HG02852 (cell line): ENCODE data around the gene SBNO1.
A peak's percentile ranks its signal among the peaks of the same experiment; 100 is the strongest.
"Not testable (repeated sequence)": the region's sequence is repeated elsewhere in the genome, so short reads cannot be mapped to it uniquely, and the experiment has no call there.

ENCODE experiments used
- ATAC-seq: cut with Tn5 transposase; IDR thresholded peaks from one replicate; pipeline ENCODE4 v1.9.1; 2021; ENCODE audit warnings: mild to moderate bottlenecking, moderate library complexity; ENCODE audit not compliant: unreplicated experiment

The SBNO1 gene

DNA sequence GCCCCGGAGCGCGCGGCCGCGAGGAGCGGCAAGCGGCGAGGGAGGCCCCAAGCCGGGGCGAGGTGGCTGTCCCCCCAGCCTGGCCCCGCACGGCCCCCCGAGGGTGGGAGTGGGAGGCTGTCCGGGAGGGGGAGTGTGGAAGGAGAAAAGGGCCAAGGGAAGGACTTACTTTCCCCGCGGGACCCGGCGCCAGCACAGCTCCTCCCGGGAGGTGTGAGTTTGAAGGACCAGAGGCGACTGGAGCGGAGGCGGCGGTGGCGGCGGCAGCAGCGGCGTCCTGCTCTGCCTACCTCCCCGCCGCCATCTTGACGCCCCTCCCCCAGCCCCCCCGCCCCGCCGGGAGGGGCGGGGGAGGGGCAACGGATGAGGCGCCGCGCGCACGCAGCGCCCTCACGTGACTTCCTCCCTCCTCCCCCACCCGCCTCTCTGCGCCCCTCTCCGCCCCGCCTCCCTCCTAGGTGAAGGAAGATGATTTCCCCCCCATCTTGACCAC, at the start of gene SBNO1:
Gene SBNO1, minus strand, starts transcription at position 316 of the 493 bp plus-strand sequence. CDS start 14,406 bp downstream, outside the sequence.
- peak; percentile 36 for ATAC-seq

GRCh38 chr12:123410041-123410412, 45.4 kb upstream of the SBNO1 start:
- no peak for ATAC-seq

GRCh38 chr12:123409284-123410040, 44.8 kb upstream of the SBNO1 start:
- not testable (repeated sequence) for ATAC-seq

DNA sequence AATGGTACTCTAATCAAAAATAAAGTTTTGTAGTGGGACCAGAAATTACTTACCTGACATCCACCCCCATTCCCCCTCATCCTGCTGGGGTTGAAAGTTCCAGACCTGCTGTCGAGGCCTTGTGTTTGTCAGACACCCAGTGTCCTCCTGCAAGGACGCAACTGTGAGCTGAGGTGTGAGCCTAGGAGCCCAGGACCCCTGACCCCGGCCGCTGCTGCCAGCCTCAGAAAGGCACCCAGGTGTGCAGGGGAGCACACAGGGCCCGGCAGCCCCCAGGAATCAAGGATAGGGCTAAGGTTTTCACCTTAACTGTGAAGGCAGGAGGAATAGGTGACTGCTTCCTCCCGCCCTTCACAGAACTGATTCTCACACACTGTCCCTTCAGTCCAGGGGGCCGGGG, 44.0 kb upstream of the SBNO1 start:
- ATAC-seq: not testable (repeated sequence)

DNA sequence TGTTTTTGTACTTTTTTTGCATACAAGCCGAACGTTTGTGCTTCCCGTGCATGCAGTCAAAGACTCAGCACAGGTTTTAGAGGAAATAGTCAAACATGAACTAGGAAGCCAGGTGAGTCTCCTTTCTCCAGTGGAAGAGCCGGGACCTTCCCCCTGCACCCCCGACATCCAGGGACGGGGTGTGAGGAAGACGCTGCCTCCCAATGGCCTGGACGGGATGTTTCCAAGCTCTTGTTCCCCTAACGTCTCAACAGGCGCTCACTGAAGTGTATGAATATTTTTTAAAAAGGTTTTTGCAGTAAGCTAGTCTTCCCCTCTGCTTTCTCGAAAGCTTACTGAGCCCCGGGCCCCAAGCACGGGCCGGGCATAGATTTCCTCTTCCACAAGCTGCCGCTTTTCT, 43.3 kb upstream of the SBNO1 start:
- ATAC-seq: not testable (repeated sequence)

- ATAC-seq: not testable (repeated sequence)
These were observed 42.6 kb upstream of the SBNO1 start for GRCh38 chr12:123407269-123407668.

- ATAC-seq: no peak
These were observed 39.9 kb upstream of the SBNO1 start for GRCh38 chr12:123404581-123404980.

GRCh38 chr12:123401753-123402683, 37.4 kb upstream of the SBNO1 start:
- no peak for ATAC-seq

DNA sequence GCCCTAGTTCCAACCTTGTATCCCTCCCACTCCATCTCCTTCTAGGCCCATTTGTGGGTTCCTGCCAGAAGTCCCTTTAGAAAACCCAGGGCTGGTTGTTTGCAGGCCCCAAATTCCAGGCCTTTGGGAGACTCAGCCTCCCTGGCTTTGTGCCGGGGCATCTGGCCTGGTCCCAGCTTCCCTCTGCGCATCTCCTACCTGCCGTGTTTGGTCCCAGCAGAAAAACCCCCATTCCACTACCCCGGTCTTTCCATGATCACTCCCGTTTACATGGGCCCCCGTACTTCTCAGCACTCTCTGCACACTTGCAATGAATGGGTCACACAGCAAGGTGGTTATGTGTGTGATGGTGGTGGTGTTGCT, 34.6 kb upstream of the SBNO1 start:
- no peak for ATAC-seq

DNA sequence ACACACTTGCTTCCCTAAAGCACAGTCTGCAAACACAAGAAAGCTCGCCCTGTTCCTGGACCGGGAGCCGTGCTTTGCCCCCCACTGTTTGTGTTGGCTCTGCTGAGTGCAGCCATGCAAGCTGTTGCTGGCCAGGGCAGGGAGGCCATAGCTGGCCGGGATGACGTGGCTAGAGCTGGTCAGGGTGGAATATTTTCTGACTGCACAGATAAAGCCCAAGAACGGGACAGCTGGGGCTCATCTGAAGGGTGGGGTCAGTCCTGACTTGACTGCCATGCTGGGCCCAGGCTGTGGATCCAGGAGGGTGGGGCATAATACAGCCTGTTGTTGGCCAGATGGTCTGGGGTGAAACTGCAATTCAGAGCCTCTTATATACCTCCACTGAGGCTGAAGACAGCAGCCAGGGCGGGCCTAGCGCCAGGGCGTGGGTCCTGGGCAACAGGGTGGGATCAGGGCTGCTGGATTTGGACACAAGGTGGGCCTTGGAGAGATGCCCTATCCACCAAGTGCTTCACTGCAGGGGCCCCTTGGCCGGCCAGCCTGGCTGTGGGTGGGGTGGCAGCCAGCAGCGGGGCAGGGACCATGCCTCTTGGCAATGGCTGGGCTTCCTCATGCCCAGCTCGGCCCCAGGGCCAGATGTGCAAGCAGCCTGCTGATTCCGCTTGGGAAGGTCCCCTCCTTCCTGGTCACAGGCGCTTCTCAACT, 34.1 kb upstream of the SBNO1 start:
- ATAC-seq: no peak

DNA sequence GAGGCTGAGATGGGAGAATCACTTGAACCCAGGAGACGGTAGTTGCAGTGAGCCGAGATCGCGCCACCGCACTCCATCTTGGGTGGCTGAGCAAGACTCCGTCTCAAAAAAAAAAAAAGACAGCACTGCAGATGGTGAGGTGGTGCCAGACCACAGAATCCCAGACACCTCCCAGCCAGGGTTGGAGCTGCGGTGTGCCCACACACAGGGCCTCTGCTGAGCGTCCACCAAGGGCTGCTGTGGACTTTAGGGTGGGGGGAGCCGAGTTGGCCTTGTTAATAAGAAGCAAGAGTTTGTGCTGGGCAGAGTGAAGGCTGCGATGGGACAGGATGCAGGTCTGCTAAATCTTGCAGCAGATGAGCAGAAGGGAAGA, 33.5 kb upstream of the SBNO1 start:
- ATAC-seq: no peak

GRCh38 chr12:123397400-123397799, 32.8 kb upstream of the SBNO1 start:
- ATAC-seq: no peak

DNA sequence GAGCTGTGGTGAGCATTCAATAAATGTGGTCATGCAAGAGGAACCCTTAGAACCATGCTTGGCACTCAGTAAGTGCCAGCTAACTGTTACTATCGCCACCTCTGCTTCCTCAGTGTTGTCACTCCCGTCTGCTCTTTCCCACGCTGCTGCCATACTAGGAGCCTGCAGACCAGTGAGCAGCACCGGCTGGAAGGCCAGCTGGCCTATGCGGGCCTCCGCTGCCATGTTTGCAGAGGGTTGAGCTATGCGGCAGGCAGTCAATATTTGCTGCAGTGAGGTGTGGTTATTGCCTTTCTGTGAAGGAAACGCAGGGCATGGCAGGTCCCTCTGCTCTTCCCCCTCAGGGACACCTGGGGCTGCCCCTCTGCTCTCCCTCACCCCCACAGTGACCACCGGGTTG, 32.3 kb upstream of the SBNO1 start:
- no peak for ATAC-seq

GRCh38 chr12:123396543-123396942, 31.9 kb upstream of the SBNO1 start:
- no peak for ATAC-seq

DNA sequence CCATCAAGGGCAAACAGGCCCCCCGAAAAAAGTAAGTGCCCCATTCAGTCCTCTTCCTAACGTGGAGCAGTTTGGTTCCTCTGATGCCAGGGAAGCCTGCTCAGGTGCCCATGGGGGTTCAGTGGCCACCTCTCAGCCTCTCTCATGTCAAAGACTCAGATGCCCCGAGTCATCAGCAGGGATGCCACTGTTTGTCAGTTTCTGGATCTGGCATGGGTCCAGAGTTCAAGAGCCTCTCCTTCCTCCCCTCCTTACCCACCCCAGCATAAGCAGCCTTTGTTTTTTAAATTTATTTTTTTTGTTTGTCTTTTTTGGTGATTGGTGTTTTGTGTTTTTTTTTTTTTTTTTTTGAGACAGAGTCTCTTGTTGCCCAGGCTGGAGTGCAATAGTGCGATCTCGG, 30.6 kb upstream of the SBNO1 start:
- ATAC-seq: no peak

DNA sequence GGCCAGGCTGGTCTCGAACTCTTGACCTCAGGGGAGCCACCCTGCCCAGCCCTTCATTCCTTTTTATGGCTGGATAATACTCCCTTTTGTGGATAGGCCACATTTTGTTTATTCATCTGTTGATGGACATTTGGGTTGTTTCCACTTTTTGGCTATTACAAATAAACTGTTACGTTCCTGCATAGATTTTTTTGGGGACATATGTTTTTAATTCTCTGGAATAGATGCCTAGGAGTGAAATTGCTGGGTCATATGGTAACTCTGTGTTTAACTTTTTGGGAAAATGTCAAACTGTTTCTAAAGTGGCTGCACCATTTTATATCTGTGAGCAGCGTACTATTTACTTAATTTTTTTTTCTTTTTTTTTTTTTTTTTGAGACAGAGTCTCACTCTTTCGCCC, 29.1 kb upstream of the SBNO1 start:
- no peak for ATAC-seq

- no peak for ATAC-seq
These were observed 27.1 kb upstream of the SBNO1 start for GRCh38 chr12:123391546-123392343.

DNA sequence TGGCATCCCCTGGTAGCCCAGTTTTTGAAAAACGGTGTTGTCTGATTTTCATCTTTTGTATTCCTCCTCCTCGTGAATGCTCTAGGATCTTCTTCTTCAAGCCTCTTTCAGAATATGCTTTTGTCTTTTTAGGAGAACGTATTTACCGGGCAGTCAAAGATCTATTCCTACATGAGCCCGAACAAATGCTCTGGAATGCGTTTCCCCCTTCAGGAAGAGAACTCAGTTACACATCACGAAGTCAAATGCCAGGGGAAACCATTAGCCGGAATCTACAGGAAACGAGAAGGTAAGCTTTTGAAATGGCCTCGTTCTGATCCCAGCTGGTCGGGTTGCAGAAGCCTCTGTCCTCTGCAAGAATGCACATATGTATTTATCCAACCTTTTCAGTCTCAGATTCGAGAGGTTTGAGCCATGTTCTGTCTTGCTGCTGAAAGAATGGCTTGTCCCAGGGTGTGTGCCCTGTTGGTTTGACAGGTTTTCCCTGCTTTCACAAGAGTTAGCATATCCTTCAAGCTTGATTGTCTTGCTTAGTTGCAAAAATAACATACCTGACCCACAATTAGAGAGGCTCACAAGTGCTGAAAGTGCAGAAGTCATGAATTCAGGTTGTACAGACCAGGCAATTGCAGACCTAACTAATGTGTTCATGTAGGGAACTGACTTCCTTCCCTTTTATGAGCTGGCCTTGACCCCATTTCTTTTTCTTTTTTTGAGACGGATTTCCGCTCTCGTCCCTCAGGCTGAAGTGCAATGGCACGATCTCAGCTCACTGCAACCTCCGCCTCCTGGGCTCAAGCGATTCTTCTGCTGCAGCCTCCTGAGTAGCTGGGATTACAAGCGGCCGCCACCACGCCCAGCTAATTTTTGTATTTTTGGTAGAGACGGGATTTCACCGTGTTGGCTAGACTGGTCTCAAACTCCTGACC, 26.1 kb upstream of the SBNO1 start:
- ATAC-seq: no peak

GRCh38 chr12:123389560-123390351, 25.1 kb upstream of the SBNO1 start:
- no peak for ATAC-seq
